Esophagus muscularis mucosa (tissue), 4 donors: ENCODE measurements around the gene LYPD6B.

Source experiments
- CTCF ChIP-seq, 3 experiments: fragments of 200-600 bp in 2 of 3; fragments of 450-650 bp in 1 of 3; sonication (generic) in 2 of 3; IDR thresholded peaks; one replicate each; pipeline ENCODE4 v1.5.1; 2017 to 2019; ENCODE audit warnings: antibody characterized with exemption in 3 of 3, mild to moderate bottlenecking in 2 of 3, moderate library complexity in 1 of 3
- EP300 ChIP-seq: sonication (generic); formaldehyde crosslinking; IDR thresholded peaks from one replicate; pipeline ENCODE4 v1.6.1; 2017; ENCODE audit warnings: antibody characterized with exemption
- POLR2A ChIP-seq: fragments of 450-650 bp; IDR thresholded peaks from one replicate; pipeline ENCODE4 v1.6.1; 2017; ENCODE audit warnings: antibody characterized with exemption, moderate library complexity, mild to moderate bottlenecking, low read depth

GRCh38 chr2:149049142-149049541, 10.6 kb downstream of the LYPD6B start:
- TF ChIP-seq CTCF (IDR thresholded peaks at IDR 0.05) (no peak), POLR2A (no peak), EP300 (no peak)
